ENCODE data around the gene RCBTB2.

RCBTB2 gene

GRCh38 chr13:48491423-48492095, 41.3 kb downstream of the RCBTB2 start:
- H3K9ac ChIP-seq (ENCODE audit: low read depth, low read length) = no peak overlapping the region
- no peak overlapping the region for H3K4me3 ChIP-seq (ENCODE audit: low read length)

DNA sequence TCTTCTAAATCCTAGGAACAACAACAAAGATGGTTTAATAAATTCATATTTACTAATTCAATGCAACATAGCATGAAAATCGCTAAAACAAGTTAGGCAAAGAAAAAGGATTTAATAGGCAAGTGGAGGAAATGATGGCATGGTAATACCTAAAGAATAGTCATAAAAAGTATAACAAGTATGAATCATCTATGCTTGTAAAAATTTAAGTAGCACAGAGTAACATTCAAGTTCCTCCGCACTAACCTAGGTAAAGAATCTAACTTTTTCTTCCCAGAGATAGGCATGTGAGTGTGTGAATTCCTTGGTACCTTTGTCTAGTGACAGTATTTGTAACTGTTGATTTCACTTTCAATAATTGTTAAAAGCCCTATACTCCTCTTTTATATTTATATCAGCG, 42.6 kb downstream of the RCBTB2 start:
- Histone ChIP-seq H3K27me3 (ENCODE audit: insufficient read depth, low read length) (no peaks in the 10 kb centered on the region), H3K4me1 (ENCODE audit: insufficient read depth, low read length) (no peaks in the 10 kb centered on the region), H3K27ac (ENCODE audit: low read length) (no peak overlapping the region), H3K4me3 (ENCODE audit: low read length) (no peak overlapping the region), H3K9ac (ENCODE audit: low read depth, low read length) (no peak overlapping the region), H3K36me3 (ENCODE audit: insufficient read depth, low read depth, low read length) (peaks cover 16% of the 10 kb centered on the region; the same call in 1 of the 2 replicates), H3K9me3 (ENCODE audit: insufficient read depth, low read depth, low read length) (peaks cover 9% of the 10 kb centered on the region)

More at GRCh38 chr13:48491423-48492095, 41.3 kb downstream of the RCBTB2 start:
- Histone ChIP-seq H3K27me3 (ENCODE audit: insufficient read depth, low read length) (no peaks in the 10 kb centered on the region), H3K9me3 (ENCODE audit: insufficient read depth, low read depth, low read length) (peaks cover 9% of the 10 kb centered on the region), H3K27ac (ENCODE audit: low read length) (no peak overlapping the region), H3K36me3 (ENCODE audit: insufficient read depth, low read depth, low read length) (peaks cover 16% of the 10 kb centered on the region; the same call in 1 of the 2 replicates), H3K4me1 (ENCODE audit: insufficient read depth, low read length) (peaks cover 3% of the 10 kb centered on the region; the same call in 1 of the 2 replicates)

DNA sequence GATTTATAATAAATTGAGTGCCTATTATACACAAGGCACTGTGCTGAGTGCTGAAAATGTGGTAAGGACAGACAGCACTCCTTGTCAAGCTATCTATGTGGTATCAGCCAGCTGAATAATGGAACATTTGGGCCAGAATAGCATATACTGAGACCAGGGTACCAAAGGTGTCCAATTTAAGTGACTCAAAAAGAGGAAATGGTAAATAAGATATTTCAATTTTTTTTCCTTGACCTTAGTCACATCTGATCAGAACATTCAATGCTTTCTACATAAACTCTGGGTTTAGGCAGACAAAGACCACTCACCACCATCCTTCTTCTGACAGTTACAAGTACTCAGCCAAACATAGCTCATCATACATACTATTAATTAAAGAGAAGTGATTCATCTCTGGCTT, 43.2 kb downstream of the RCBTB2 start:
- H3K9ac ChIP-seq (ENCODE audit: low read depth, low read length) = no peak overlapping the region
- H3K27ac ChIP-seq (ENCODE audit: low read length) = no peak overlapping the region
- no peaks in the 10 kb centered on the region for H3K27me3 ChIP-seq (ENCODE audit: insufficient read depth, low read length)
- H3K4me3 ChIP-seq (ENCODE audit: low read length) = no peak overlapping the region
- H3K36me3 ChIP-seq (ENCODE audit: insufficient read depth, low read depth, low read length) = peaks cover 16% of the 10 kb centered on the region; the same call in 1 of the 2 replicates
- no peaks in the 10 kb centered on the region for H3K4me1 ChIP-seq (ENCODE audit: insufficient read depth, low read length)
- H3K9me3 ChIP-seq (ENCODE audit: insufficient read depth, low read depth, low read length) = peaks cover 9% of the 10 kb centered on the region

GRCh38 chr13:48488995-48489394, 43.9 kb downstream of the RCBTB2 start:
- Histone ChIP-seq H3K4me1 (ENCODE audit: insufficient read depth, low read length) (no peaks in the 10 kb centered on the region), H3K4me3 (ENCODE audit: low read length) (no peak overlapping the region), H3K27me3 (ENCODE audit: insufficient read depth, low read length) (no peaks in the 10 kb centered on the region), H3K9me3 (ENCODE audit: insufficient read depth, low read depth, low read length) (peaks cover 9% of the 10 kb centered on the region), H3K36me3 (ENCODE audit: insufficient read depth, low read depth, low read length) (peaks cover 16% of the 10 kb centered on the region; the same call in 1 of the 2 replicates), H3K9ac (ENCODE audit: low read depth, low read length) (no peak overlapping the region), H3K27ac (ENCODE audit: low read length) (no peak overlapping the region)

GRCh38 chr13:48487968-48488367, 44.9 kb downstream of the RCBTB2 start:
- H3K27ac ChIP-seq (ENCODE audit: low read length) = no peak overlapping the region
- peaks cover 9% of the 10 kb centered on the region for H3K9me3 ChIP-seq (ENCODE audit: insufficient read depth, low read depth, low read length)
- H3K4me1 ChIP-seq (ENCODE audit: insufficient read depth, low read length) = no peaks in the 10 kb centered on the region
- H3K4me3 ChIP-seq (ENCODE audit: low read length) = no peak overlapping the region
- H3K9ac ChIP-seq (ENCODE audit: low read depth, low read length) = no peak overlapping the region
- peaks cover 16% of the 10 kb centered on the region; the same call in 1 of the 2 replicates for H3K36me3 ChIP-seq (ENCODE audit: insufficient read depth, low read depth, low read length)
- no peaks in the 10 kb centered on the region for H3K27me3 ChIP-seq (ENCODE audit: insufficient read depth, low read length)

GRCh38 chr13:48486836-48487235, 46.0 kb downstream of the RCBTB2 start:
- Histone ChIP-seq H3K9me3 (ENCODE audit: insufficient read depth, low read depth, low read length) (peaks cover 9% of the 10 kb centered on the region), H3K27ac (ENCODE audit: low read length) (no peak overlapping the region), H3K27me3 (ENCODE audit: insufficient read depth, low read length) (no peaks in the 10 kb centered on the region), H3K9ac (ENCODE audit: low read depth, low read length) (no peak overlapping the region), H3K4me1 (ENCODE audit: insufficient read depth, low read length) (no peaks in the 10 kb centered on the region), H3K36me3 (ENCODE audit: insufficient read depth, low read depth, low read length) (peaks cover 16% of the 10 kb centered on the region; the same call in 1 of the 2 replicates), H3K4me3 (ENCODE audit: low read length) (no peak overlapping the region)

- H3K9ac ChIP-seq (ENCODE audit: low read depth, low read length) = no peak overlapping the region
- no peaks in the 10 kb centered on the region for H3K27me3 ChIP-seq (ENCODE audit: insufficient read depth, low read length)
- peaks cover 16% of the 10 kb centered on the region; the same call in 1 of the 2 replicates for H3K36me3 ChIP-seq (ENCODE audit: insufficient read depth, low read depth, low read length)
- H3K4me3 ChIP-seq (ENCODE audit: low read length) = no peak overlapping the region
- no peaks in the 10 kb centered on the region for H3K4me1 ChIP-seq (ENCODE audit: insufficient read depth, low read length)
- H3K9me3 ChIP-seq (ENCODE audit: insufficient read depth, low read depth, low read length) = peaks cover 9% of the 10 kb centered on the region
- no peak overlapping the region for H3K27ac ChIP-seq (ENCODE audit: low read length)
Observed at GRCh38 chr13:48486362-48486761, 46.5 kb downstream of the RCBTB2 start.

DNA sequence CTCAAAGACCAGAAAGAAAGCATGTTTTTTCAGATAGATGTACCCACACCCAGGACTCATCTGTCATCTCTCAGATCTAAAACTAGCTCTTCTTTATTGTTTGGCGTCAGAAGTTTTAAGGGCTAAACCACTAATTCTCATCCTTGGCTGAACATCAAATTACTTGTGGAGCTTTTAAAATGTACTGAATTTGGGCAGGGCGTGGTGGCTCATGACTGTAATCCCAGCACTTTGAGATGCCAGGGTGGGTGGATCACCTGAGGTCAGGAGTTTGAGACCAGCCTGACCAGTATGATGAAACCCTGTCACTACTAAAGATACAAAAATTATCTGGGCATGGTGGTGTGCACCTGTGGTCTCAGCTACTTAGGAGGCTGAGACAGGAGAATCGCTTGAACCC, 47.4 kb downstream of the RCBTB2 start:
- H3K36me3 ChIP-seq (ENCODE audit: insufficient read depth, low read depth, low read length) = peaks cover 16% of the 10 kb centered on the region; the same call in 1 of the 2 replicates
- H3K9me3 ChIP-seq (ENCODE audit: insufficient read depth, low read depth, low read length) = peaks cover 9% of the 10 kb centered on the region
- no peak overlapping the region for H3K27ac ChIP-seq (ENCODE audit: low read length)
- H3K9ac ChIP-seq (ENCODE audit: low read depth, low read length) = no peak overlapping the region
- no peak overlapping the region for H3K4me3 ChIP-seq (ENCODE audit: low read length)
- no peaks in the 10 kb centered on the region for H3K27me3 ChIP-seq (ENCODE audit: insufficient read depth, low read length)
- H3K4me1 ChIP-seq (ENCODE audit: insufficient read depth, low read length) = no peaks in the 10 kb centered on the region

- Histone ChIP-seq H3K9ac (ENCODE audit: low read depth, low read length) (no peak overlapping the region), H3K4me3 (ENCODE audit: low read length) (no peak overlapping the region), H3K36me3 (ENCODE audit: insufficient read depth, low read depth, low read length) (peaks cover 9% of the 10 kb centered on the region; the same call in 1 of the 2 replicates), H3K27me3 (ENCODE audit: insufficient read depth, low read length) (no peaks in the 10 kb centered on the region), H3K9me3 (ENCODE audit: insufficient read depth, low read depth, low read length) (peaks cover 9% of the 10 kb centered on the region), H3K27ac (ENCODE audit: low read length) (no peak overlapping the region), H3K4me1 (ENCODE audit: insufficient read depth, low read length) (no peaks in the 10 kb centered on the region)
Observed at GRCh38 chr13:48483575-48483974, 49.3 kb downstream of the RCBTB2 start.

DNA sequence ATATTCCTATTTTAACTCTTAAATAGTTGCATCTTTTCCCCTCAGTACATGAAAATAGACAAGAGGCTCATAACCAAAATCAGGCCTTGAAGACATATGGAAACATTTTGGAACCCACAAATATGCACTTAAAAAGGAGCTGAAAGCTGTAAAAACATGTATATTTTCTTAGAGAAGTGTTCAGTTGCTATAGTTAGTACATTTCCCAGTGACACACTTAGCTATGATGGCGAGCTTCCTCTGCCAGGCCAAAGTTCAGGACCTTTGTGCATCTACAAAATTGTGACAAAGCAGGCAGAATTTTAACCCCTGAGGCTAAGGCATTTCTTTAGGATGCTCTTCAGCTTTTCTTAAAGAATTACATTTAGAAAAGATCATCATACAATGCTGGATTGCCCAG, 54.5 kb downstream of the RCBTB2 start:
- H3K36me3 ChIP-seq (ENCODE audit: insufficient read depth, low read depth, low read length) = 0 out of 2 replicates have a peak, but pooled peaks cover 4% of the 10 kb centered on the region
- H3K9ac ChIP-seq (ENCODE audit: low read depth, low read length) = no peak overlapping the region
- H3K4me1 ChIP-seq (ENCODE audit: insufficient read depth, low read length) = no peaks in the 10 kb centered on the region
- H3K27me3 ChIP-seq (ENCODE audit: insufficient read depth, low read length) = no peaks in the 10 kb centered on the region
- H3K9me3 ChIP-seq (ENCODE audit: insufficient read depth, low read depth, low read length) = no peaks in the 10 kb centered on the region
- H3K4me3 ChIP-seq (ENCODE audit: low read length) = no peak overlapping the region
- no peak overlapping the region for H3K27ac ChIP-seq (ENCODE audit: low read length)

GRCh38 chr13:48477191-48477855, 55.6 kb downstream of the RCBTB2 start:
- Histone ChIP-seq H3K27me3 (ENCODE audit: insufficient read depth, low read length) (no peaks in the 10 kb centered on the region), H3K9ac (ENCODE audit: low read depth, low read length) (no peak overlapping the region), H3K4me3 (ENCODE audit: low read length) (no peak overlapping the region), H3K36me3 (ENCODE audit: insufficient read depth, low read depth, low read length) (0 out of 2 replicates have a peak, but pooled peaks cover 4% of the 10 kb centered on the region), H3K4me1 (ENCODE audit: insufficient read depth, low read length) (no peaks in the 10 kb centered on the region), H3K27ac (ENCODE audit: low read length) (no peak overlapping the region), H3K9me3 (ENCODE audit: insufficient read depth, low read depth, low read length) (no peaks in the 10 kb centered on the region)

GRCh38 chr13:48476686-48477085, 56.2 kb downstream of the RCBTB2 start:
- no peaks in the 10 kb centered on the region for H3K4me1 ChIP-seq (ENCODE audit: insufficient read depth, low read length)
- H3K4me3 ChIP-seq (ENCODE audit: low read length) = no peak overlapping the region
- H3K27me3 ChIP-seq (ENCODE audit: insufficient read depth, low read length) = no peaks in the 10 kb centered on the region
- H3K36me3 ChIP-seq (ENCODE audit: insufficient read depth, low read depth, low read length) = 0 out of 2 replicates have a peak, but pooled peaks cover 4% of the 10 kb centered on the region
- no peaks in the 10 kb centered on the region for H3K9me3 ChIP-seq (ENCODE audit: insufficient read depth, low read depth, low read length)
- H3K27ac ChIP-seq (ENCODE audit: low read length) = no peak overlapping the region
- H3K9ac ChIP-seq (ENCODE audit: low read depth, low read length) = no peak overlapping the region

Measured in iPS-20b (cell line).